K562 (cell line): ENCODE results near the gene MAP7D1.

Experiments used
- GABPA ChIP-seq: fragments of 200-800 bp; sonication (Bioruptor generic); conservative IDR thresholded peaks from 2 replicates; pipeline ENCODE4 v1.6.1; 2016; ENCODE audit warnings: low read depth, missing genetic modification characterization, missing compliant biosample characterization
- NRF1 ChIP-seq, 2 experiments: fragments of 450-650 bp; IDR thresholded peaks in 1 of 2; conservative IDR thresholded peaks in 1 of 2; 2 replicates each; pipeline ENCODE4 v1.6.1; 2014; ENCODE audit warnings: mild to moderate bottlenecking in 2 of 2
- POLR2H ChIP-seq: IDR thresholded peaks from 2 replicates; pipeline ENCODE4 v1.6.1; 2016; ENCODE audit warnings: missing genetic modification characterization, low read depth, mild to moderate bottlenecking, control low read depth, missing compliant biosample characterization, moderate library complexity
- RCOR1 ChIP-seq, 2 experiments: IDR thresholded peaks; 2 replicates each; pipeline ENCODE4 v1.6.1; 2012; ENCODE audit warnings: low read depth in 2 of 2, low read length in 2 of 2, borderline replicate concordance in 1 of 2, improper control_type of control experiment in 1 of 2
- ZBTB8A ChIP-seq: fragments of 450-650 bp; IDR thresholded peaks from 2 replicates; pipeline ENCODE4 v1.6.1; 2018; ENCODE audit warnings: mild to moderate bottlenecking, moderate library complexity; ENCODE audit not compliant: partially characterized antibody
- TF ChIP-seq, protein P1 (sequence below): sonication (generic); formaldehyde crosslinking; IDR thresholded peaks from 2 replicates; pipeline ENCODE4 v1.8.1; 2022; ENCODE audit warnings: missing genetic modification reagents

DNA sequence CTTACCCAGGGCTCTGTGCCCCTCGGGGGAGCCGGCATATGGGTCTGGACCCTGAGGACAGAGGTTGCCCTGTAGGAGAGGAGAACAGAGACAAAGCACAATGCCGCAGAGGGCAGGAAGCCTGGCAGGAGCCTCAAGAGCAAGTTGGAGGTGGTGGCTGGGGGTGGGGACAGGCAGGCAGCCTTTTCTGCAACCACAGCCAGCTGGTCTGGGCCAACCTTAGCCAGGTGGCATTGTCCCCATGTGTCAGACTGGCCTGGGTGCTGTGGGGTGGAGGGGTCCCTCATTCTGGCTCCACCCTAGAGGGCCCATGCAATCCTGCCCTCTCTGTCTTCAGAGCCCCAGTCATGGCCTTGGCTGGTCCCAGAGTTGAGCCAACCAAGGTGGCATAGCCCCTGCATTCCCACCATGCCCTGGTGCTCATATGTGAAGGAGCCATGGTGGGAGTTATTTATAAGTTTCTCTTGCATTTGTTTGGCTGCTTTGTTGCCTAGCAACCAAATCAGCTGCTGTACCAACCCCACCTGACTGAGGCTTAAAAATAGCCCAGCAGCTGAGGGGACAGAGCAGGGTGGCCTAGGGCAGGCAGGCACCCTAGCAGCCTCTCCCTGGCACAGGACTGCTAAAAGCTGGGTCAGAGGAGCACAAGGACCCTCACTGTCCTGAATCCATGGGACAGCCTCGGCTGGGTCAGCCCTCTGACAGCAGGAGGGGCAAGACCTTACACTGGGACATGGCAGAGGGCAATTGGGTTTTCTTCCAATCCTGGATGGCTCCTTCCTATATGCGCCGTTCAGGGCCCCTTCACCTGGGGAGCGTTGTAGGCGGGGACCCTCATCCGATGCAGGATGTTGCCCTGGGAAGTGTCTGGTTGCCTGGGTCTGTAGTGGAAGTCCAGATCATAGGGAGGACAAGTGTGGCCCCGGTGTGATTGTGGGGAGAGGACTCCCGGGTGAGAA, 19.5 kb downstream of the MAP7D1 start:
- TF ChIP-seq GABPA (tag) (no peak), RCOR1 (IDR thresholded peaks at IDR 0.05; ENCODE audit: borderline replicate concordance in 1 of 2, low read depth in 2 of 2, low read length in 2 of 2) (no peak), POLR2H (no peak), NRF1 (conservative IDR thresholded peaks at IDR 0.05 in 1 of 2, IDR thresholded peaks at IDR 0.05 in 1 of 2) (no peak), ZBTB8A (no peak)
- TF ChIP-seq, protein P1, sequence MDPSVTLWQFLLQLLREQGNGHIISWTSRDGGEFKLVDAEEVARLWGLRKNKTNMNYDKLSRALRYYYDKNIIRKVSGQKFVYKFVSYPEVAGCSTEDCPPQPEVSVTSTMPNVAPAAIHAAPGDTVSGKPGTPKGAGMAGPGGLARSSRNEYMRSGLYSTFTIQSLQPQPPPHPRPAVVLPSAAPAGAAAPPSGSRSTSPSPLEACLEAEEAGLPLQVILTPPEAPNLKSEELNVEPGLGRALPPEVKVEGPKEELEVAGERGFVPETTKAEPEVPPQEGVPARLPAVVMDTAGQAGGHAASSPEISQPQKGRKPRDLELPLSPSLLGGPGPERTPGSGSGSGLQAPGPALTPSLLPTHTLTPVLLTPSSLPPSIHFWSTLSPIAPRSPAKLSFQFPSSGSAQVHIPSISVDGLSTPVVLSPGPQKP (CRISPR knock-in tag) = no peak
